ENCODE data around the gene AK4.
"Not testable (repeated sequence)": the region's sequence is repeated elsewhere in the genome, so short reads cannot be mapped to it uniquely, and the experiment has no call there.

Gene AK4

DNA sequence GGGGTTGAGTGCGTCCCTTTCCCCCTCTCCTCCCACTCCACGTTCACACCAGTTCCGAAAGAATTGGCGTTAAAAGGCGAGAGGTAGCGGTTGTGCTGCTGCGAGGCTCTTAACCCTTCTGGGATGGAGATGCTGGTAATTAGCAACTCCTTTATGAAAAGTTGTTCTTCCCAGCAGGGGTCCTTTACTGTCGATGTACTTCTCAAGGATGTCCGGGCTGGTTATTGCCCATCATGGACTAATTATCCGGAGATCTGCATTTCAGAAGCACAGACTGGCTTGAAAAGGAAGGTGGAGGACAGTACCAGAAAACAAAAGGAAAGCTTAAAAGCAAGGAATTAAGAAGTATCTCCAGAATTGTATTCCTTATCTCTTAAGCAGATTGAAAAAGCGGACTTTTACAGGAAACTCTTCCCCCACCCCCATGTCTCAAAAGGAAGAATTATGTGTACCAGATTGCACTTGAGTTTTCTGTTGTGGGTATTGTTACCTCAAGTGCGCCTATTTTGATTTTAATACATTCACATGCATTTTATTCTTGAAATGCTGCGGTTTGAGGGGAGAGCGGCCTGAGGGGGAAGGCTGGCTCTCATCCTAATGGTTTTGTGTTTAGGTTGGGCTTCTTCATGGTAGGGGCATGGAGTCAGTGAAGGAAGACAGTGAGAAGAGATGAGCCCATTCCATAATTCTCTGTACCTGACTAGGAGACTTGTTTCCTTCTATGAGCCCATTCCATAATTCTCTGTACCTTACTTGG lies 1.5 kb downstream of the AK4 start:
- in situ Hi-C loops (cut with MboI; ENCODE audit: low pct_unique_long_range_greater_than_20kb, low sequenced_read_pairs), result no loop called here
- DNase-seq, result no peak

DNA sequence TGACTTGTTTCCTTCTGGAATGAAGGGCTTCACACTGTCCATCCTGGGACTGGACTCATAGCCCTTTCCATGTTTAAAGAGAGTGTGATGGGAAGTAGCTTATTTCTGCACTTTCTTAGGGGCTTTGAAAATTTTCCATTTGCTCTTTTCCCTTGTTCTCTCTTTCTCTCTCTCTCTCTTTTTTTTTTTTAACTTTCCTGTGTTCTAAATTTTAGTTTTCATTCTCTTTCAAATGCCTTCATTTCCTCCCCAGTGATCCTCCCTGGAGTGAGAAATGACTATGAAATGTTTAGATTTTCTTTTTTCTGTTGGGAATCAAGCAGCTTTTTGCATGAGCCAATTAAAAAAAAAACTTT lies 2.1 kb downstream of the AK4 start:
- DNase-seq, result no peak
- in situ Hi-C loops (cut with MboI; ENCODE audit: low pct_unique_long_range_greater_than_20kb, low sequenced_read_pairs), result no loop called here

DNA sequence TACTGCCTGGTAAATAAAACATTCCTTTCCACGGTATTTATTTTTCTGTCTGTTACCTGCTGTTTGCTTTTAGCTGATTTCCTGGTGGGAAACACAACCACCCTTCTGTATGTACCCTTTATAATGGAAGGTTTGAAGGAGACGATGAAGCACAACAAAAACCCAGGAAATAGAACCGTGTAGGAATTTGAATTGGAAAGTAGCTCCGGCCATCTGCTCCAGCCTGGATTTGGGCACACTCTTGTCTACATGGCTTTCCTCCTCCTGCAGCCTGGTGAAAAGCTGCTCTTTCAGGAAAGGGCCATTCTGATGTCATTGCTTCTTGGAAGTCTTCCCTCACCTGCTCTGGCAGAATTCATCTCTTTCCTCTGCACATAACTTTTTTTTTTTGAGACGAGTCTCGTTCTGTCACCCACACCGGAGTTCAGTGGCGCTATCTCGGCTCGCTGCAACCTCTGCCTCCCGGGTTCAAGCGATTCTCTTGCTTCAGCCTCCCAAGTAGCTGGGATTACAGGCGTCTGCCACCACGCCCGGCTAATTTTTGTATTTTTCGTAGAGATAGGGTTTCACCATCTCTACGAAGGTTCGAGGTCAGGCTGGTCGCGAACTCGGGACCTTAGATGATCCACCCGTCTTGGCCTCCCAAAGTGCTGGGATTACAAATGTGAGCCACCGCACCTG lies 2.7 kb downstream of the AK4 start:
- DNase-seq, result no peak
- in situ Hi-C loops (cut with MboI; ENCODE audit: low pct_unique_long_range_greater_than_20kb, low sequenced_read_pairs), result no loop called here

DNA sequence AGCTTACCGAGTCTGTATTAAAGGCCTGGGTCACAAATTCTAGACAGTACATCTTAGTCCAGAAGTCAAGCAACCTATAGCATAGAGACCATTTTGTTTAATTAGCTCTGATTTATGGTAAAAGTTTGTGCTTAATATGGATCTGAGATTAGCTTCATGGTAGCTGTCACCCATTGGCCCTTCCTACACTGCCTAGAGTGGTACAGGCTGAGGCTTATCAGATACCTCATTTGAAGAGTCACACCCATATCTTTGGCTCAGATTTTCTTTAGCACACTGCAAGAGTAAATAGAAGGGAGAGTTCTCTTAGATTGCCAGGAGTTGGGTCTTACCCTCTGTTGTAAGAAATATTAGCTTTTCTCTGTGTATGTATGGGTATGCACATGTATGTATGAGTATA lies 3.6 kb downstream of the AK4 start:
- DNase-seq, result no peak
- in situ Hi-C loops (cut with MboI; ENCODE audit: low pct_unique_long_range_greater_than_20kb, low sequenced_read_pairs), result no loop called here

DNA sequence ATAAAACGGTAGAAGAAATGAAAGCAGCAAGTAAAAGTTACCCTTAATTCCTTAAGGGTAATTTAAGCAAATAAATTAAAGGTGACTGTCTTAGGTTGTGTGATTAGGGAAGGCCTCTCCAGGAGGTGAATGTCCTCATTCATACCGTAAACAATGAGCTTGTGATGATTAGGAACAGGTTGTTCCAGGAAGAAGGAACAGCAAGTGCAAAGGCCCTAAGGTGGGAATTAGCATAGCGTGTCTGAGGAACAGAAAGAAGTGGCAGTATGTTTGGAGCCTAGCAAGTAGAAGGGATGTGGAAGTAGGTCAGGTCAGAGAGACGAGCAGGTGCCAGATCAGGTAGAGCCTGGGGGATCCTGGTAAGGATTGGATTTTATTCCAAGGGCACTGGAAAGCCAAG lies 5.6 kb downstream of the AK4 start:
- in situ Hi-C loops (cut with MboI; ENCODE audit: low pct_unique_long_range_greater_than_20kb, low sequenced_read_pairs), result no loop called here
- no peak for DNase-seq

DNA sequence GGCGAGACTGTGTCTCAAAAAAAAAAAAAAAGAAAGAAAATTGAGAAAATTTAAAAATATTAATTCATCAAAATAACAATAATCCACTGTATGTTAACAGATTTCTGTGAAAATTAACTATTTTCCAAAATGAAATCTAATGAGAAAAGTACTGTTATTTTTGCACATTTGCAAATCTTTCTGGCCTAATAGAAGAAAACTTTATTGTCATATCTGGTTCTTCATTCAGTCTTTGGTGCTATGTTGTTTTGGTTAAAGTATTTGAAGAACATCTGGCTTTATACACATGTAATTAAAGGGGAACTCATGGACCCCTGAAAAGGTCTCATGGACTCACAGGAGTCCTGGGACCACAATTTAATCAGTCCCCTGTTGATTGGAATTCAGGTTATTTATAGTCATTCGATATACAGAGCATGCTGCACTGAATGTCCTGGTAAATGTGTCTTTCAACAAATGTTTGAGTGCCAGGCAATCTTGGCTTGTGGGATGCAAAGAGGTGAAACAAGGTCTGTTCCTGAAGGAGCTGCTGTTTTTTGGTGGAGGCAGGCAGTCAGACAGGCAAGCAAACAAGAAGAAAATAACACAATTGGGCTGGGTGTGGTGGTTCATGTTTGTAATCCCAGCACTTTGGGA lies 9.0 kb downstream of the AK4 start:
- DNase-seq, result no peak
- in situ Hi-C loops (cut with MboI; ENCODE audit: low pct_unique_long_range_greater_than_20kb, low sequenced_read_pairs), result no loop called here

DNA sequence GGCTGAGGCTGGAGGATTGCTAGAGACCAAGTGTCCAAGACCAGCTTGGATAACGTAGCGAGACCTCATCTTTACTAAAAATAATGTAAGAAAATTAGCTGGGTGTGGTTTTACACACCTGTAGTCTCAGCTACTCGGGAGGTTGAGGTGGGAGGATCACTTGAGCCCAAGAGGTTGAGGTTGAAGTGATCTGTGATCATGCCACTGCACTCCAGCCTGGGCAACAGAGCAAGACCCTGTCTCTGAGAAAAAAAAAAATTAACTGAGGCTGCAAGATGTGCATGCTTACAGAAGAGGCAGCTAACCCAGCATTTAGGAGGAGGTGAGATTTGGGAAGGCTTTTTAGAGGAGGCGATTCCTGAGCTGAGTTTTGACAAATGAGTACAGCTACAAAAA lies 9.5 kb downstream of the AK4 start:
- DNase-seq, result no peak
- in situ Hi-C loops (cut with MboI; ENCODE audit: low pct_unique_long_range_greater_than_20kb, low sequenced_read_pairs), result no loop called here

DNA sequence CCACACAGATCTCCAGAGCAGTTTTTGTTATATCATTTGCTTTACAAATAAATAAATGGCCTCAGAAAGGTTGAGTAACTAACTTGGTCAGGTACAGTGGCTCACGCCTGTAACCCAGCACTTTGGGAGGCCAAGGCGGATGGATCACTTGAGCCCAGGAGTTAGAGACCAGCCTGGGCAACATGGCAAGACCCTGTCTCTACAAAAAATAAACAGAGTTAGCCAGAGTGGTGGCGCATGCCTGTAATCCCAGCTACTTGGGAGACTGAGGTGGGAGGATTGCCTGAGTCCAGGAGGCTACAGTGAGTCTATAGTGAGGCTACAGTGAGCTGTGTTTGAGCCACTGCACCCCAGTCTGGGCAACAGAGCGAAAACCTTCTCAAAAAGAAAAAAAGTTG lies 11.3 kb downstream of the AK4 start:
- in situ Hi-C loops (cut with MboI; ENCODE audit: low pct_unique_long_range_greater_than_20kb, low sequenced_read_pairs), result not testable (repeated sequence)

DNA sequence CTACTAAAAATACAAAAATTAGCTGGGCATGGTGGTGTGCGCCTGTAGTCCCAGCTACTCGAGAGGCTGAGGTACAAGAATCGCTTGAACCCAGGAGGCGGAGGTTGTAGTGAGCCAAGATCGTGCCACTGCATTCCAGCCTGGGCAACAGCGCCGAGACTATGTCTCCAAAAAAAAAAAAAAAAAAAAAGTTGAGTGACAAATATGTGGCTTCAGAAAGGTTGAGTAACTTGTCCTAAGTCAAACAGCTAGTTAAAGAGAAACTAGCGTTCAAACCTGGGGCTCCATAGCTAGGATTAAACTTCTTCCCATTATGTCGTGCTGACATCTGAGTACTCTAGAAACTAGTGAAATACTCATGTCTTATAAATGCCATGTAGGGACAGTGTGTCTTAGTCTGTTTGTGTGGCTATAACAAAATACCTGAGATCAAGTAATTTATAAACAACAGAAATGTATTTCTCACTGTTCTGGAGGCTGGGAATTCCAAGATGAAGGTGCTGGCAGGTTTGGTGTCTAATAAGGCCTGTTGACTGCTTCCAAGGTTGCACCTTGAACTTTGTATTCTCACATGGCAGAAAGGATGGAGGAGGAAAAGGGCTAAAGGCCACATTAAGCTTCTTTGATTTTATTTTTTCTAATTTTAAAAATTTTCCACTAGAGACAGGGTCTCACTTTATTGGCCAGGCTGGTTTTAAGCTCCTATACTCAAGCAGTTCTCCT lies 12.0 kb downstream of the AK4 start:
- in situ Hi-C loops (cut with MboI; ENCODE audit: low pct_unique_long_range_greater_than_20kb, low sequenced_read_pairs), result no loop called here
- no peak for DNase-seq

More for the DNA sequence above, 11.3 kb downstream of the AK4 start:
- not testable (repeated sequence) for DNase-seq

DNA sequence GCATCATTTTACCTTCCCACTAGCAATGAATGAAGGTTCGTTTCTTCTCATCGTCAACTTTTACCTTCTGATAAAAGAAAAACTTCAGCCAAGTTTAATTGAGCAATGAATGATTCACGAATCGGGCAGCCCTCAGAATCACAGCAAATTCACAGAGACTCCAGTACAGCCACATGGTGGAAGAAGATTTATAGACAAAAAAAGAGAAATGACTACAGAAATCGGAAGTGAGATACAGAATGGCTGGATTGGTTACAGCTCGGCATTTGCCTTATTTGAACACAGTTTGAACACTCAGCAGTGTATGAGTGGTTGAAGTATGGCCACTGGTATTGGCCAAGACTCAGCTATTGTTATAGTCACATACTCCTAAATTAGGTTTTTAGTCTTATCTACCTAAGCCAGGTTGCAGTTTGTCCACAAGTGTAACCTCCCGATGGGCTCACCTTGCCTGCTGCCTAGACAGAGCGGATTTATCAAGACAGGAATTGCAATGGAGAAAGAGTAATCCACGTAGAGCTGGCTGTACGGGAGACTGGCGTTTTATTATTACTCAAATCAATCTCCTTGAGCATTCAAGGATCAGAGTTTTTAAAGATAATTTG lies 15.3 kb downstream of the AK4 start:
- DNase-seq, result peak; percentile 67
- in situ Hi-C loops (cut with MboI; ENCODE audit: low pct_unique_long_range_greater_than_20kb, low sequenced_read_pairs), result no loop called here

DNA sequence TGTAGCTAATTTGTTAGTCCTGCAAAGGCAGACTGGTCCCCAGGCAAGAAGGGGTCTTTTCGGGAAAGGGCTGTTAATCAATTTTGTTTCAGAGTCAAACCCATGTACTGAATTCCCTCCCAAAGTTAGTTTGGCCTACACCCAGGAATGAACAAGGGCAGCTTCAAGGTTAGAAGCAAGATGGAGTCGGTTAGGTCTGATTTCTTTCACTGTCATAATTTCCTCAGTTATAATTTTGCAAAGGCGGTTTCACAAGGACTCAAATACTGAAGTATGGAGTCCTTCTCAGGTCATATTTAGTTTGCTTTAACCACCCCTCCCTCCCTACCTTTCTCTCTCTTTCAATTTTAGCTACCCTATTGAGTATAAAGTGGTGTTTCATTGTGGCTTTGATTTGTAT lies 16.1 kb downstream of the AK4 start:
- DNase-seq; in situ Hi-C loops (cut with MboI; ENCODE audit: low pct_unique_long_range_greater_than_20kb, low sequenced_read_pairs): not testable (repeated sequence)

DNA sequence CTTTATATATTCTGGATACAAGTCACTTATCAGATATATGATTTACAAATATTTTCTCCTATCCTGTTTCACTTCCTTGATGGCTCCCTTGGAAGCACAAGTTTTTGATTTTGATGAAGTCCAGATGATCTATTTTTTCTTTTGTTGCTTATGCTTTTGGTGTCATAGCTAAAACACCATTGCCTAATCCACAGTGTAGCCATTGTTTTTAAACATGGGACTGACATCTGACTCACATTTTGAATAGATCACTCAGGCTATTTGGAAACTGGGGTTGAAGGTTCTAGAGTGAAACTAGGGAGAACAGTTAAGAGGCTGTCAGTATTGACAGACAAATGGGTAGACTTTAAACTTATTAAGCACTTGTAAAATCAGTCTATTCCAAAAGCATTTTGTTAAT lies 16.6 kb downstream of the AK4 start:
- DNase-seq, result no peak
- in situ Hi-C loops (cut with MboI; ENCODE audit: low pct_unique_long_range_greater_than_20kb, low sequenced_read_pairs), result no loop called here

DNA sequence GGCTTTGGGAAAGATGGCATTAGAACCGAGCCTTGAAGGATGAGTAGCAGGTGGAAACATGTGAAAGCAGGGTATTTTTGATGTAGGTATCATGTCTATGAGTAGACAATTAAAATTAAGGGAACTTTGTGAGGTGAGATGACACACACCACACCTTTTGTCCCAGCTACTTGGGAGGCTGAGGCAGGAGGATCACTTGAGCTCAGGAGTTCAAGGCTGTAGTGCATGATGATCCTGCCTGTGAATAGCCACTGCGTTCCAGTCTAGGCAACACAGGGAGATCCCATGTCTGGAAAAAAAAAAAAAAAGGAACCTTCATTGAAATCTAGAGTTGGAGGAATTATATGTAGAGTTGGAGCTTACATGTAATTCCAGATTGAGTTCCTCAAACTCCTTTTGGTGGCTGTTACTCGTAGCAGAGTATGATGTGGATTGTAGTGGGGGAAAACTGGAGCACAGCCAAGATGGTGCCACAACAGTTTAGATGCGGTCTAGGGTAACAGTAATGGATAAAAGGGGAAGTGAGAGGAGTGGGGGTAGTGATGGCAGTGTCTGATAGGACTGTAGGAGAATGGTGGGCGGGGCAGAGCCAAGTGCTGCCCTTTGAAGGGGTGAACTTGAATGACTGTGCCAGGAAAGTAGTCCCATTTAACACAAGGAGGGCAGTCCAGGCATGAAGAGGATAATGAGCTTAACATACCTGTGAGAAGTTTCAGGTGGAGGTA lies 17.4 kb downstream of the AK4 start:
- DNase-seq, result peak; percentile 98
- in situ Hi-C loops (cut with MboI; ENCODE audit: low pct_unique_long_range_greater_than_20kb, low sequenced_read_pairs), result no loop called here

DNA sequence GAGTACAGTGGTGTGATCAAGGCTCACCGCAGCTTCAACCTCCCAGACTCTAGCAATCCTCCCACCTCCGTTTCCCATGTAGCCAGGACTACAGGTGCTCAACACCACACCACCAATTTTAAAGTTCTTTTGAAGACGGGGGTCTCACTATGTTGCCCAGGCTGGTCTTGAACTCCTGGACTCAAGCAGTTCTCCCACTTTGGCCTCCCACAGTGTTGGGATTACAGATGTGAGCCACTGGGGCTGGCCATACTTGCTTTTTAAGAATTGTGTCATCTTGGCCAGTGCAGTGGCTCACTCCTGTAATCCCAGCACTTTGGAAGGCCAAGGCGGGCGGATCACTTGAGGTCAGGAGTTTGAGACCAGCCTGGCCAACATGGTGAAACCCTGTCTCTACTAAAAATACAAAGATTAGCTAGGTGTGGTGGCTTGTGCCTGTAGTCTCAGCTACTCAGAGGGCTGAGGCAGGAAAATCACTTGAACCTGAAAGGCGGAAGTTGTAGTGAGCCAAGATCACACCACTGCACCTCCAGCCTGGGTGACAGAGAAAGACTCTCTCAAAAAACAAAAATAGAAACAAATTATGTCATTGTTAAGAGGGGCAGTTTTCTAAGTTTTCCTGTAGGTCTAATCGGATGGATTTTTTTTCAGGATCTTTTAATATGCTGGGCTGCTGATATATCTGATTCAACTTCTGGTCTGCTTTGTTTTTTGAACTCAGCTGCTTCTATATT lies 18.7 kb downstream of the AK4 start:
- in situ Hi-C loops (cut with MboI; ENCODE audit: low pct_unique_long_range_greater_than_20kb, low sequenced_read_pairs), result no loop called here
- DNase-seq, result peak; percentile 65

DNA sequence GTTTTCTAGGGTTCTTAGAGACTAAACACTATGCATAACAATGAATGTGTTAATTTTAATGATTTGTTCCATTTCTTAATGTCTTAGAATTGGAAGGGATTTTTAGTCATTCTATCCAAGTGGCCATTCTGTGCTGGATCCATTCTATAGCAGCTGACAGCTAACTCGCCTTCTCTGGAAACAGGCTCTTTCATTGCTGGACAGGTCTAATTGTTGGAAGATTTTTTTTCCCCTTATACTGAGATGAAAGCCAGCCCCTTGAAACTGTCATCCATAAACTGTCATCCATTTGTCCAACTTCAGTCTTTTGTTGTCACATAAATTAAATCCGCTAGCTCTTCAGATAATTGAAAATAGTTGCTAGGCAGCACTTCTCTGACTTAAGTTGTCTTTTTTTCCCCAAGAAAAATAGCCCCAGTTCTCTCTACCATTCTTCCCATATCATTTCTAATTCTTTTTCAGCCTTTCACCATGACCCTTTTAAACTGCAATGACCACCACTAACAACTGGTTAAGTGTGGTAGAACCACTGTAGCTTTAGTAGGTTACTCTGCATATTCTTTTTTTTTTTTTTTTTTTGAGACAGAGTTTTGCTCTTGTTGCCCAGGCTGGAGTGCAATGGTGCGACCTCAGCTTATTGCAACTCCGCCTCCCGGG lies 19.7 kb downstream of the AK4 start:
- in situ Hi-C loops (cut with MboI; ENCODE audit: low pct_unique_long_range_greater_than_20kb, low sequenced_read_pairs), result no loop called here
- DNase-seq, result no peak

DNA sequence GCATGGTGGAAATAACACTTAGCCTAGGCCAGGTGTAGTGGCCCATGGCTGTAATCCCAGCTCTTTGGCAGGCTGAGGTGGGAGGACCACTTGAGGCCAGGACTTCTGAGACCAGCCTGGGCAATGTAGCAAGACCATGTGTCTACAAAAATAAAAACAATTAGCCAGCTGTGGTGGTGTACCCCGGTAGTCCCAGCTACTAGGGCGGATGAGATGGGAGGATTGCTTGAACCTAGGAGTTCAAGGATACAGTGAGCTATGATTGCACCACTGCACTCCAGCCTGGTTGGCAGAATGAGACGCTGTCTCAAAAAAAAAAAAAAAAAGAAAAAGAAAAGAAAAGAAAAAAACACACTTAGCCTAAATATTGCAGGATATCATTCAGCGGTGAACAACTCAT lies 20.9 kb downstream of the AK4 start:
- in situ Hi-C loops (cut with MboI; ENCODE audit: low pct_unique_long_range_greater_than_20kb, low sequenced_read_pairs), result no loop called here
- DNase-seq, result no peak

DNA sequence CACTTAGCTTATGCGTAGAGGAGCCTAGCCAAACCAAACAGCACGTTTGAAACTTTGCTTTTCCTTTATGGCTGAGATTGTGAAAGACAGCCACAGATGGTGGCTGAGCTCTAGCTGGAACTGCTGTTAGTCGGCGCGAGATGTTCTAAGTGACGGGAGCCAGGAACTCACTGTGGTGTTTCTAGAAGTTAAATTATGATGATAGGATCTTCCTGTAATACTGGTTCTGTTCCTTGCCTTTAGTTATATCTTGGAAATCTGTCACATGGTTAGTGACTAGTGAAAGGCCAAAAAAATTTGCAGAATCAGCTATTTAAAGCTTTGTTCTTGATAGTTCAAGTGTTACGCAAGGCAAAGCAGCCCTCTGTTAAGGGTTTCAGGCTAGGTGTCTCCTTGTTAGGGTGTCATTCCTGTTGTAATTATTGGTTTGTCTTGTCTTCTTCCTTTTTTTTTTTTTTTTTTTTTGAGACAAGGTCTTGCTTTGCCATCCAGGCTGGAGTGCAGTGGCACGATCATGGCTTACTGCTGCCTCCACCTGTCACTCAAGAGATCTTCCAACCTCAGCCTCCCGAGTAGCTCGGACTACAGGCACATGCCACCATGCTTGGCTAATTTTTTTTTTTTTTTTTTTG lies 22.6 kb downstream of the AK4 start:
- peak; percentile 65 for DNase-seq
- in situ Hi-C loops (cut with MboI; ENCODE audit: low pct_unique_long_range_greater_than_20kb, low sequenced_read_pairs), result no loop called here
